Duodenal mucosa (tissue), 2 donors: ENCODE measurements around the gene GATA1.
A peak's percentile ranks its signal among the peaks of the same experiment; 100 is the strongest.

Source experiments
- H3K27ac ChIP-seq: one replicate; pipeline ENCODE4 v1.7.0; 2013; ENCODE audit warnings: low read depth, low read length
- H3K27me3 ChIP-seq, 2 donors: one replicate each; pipeline ENCODE4 v1.7.0; 2013; ENCODE audit warnings: low read length in 2 of 2, control low read depth in 1 of 2; ENCODE audit not compliant: insufficient read depth in 2 of 2, control insufficient read depth in 1 of 2
- H3K36me3 ChIP-seq, 2 donors: one replicate each; pipeline ENCODE4 v1.7.0; 2013; ENCODE audit warnings: low read length in 2 of 2, control low read depth in 1 of 2; ENCODE audit not compliant: insufficient read depth in 2 of 2, control insufficient read depth in 1 of 2
- H3K4me1 ChIP-seq, 2 donors: one replicate each; pipeline ENCODE4 v1.7.0; 2013; ENCODE audit warnings: low read length in 2 of 2, control low read depth in 1 of 2; ENCODE audit not compliant: insufficient read depth in 2 of 2, control insufficient read depth in 1 of 2
- H3K4me3 ChIP-seq, 2 donors: one replicate each; pipeline ENCODE4 v1.7.0; 2013; ENCODE audit warnings: low read length in 2 of 2, low read depth in 1 of 2
- H3K9ac ChIP-seq, 2 donors: one replicate each; pipeline ENCODE4 v1.7.0; 2013; ENCODE audit warnings: low read length in 2 of 2, low read depth in 1 of 2
- H3K9me3 ChIP-seq, 2 donors: one replicate each; pipeline ENCODE4 v1.7.0; 2013; ENCODE audit warnings: low read length in 2 of 2, control low read depth in 1 of 2; ENCODE audit not compliant: control insufficient read depth in 1 of 2

The GATA1 gene

DNA sequence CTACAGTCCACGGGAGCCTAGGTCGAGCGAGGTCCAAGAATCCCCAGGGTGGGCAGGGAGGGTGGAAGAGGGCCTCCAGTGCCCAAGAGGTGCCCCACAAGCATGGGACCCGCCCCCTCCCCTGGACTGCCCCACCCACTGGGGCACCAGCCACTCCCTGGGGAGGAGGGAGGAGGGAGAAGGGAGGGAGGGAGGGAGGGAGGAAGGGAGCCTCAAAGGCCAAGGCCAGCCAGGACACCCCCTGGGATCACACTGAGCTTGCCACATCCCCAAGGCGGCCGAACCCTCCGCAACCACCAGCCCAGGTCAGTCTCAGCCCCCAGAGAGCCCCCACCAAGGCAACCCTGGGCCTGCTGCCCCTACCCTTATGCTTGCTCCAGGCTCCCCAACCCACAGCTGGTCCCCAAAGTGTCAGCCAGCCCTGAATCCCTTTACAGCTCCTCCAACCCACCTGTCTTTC is at the start of gene GATA1:
Gene GATA1 (plus strand): TSS at position 250 of the 460 bp plus-strand sequence. CDS start 4,520 bp downstream, outside the sequence.
- Histone ChIP-seq H3K27ac (no peak within 1 kb of the TSS), H3K4me1 (no peaks in the 10 kb centered on the region), H3K9me3 (no peaks in the 10 kb centered on the region), H3K9ac (no peak within 1 kb of the TSS), H3K36me3 (no peaks in the 10 kb centered on the region), H3K27me3 (no peaks in the 10 kb centered on the region), H3K4me3 (no peak within 1 kb of the TSS)

DNA sequence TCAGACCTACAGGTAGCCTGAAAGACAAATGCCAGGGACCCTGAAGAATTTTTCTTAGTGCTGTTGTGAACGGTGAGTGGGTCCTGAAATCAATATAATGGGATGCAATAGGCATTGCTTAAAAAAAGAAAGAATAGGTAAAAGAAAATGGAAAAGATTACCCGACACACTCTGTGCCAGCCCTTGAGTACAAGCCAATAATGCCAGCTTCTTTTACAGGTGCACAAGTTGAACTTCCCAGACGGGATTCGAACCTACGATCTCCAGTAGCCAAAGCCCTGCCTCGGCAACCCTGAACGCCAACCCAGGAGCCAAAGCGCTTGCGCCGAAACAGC is 49.5 kb upstream of the GATA1 start:
- peaks cover 7 to 10% of the 10 kb centered on the region in 2 donors for H3K4me1 ChIP-seq
- H3K9me3 ChIP-seq: no peaks in the 10 kb centered on the region
- no peak overlapping the region for H3K27ac ChIP-seq
- H3K27me3 ChIP-seq: no peaks in the 10 kb centered on the region
- H3K36me3 ChIP-seq: no peaks in the 10 kb centered on the region
- H3K9ac ChIP-seq: peak overlapping the region in 1 of 2 donors; percentile 81
- peak overlapping the region; percentile 53 to 90 for H3K4me3 ChIP-seq

DNA sequence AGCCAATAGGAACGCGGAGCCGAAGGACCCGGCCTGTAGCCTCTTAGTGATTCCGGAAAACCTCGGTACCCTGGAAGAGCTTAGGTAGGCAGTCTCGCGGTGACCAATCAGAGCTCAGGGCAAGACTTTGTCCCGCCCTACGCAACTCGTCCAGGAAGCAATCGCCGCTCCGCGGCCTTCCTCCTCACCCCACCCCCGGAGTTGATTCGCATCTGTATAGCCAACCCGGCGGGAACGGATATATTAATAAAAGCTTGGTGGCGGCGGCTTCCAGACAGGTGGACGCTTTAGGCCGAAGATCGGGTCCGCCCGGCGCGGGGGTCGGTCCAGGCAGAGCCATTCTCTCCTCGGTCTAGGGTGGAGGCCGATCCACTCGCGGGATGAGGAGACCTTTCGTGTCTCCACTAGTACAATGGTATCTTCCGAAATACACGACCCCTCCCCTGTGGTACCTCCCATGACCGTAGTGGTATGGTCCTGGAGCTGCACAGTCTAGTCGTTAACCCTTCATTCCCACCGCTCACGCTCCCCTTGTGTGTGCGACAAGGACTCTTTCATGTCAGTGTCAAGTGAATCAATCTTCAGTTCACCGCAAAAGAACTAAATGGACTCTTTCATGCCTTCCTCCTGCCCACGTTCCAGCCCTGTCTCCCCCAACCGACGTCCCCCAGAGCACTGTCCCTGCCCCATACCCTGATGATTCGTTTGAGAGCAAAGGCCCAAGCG is 49.0 kb upstream of the GATA1 start:
- H3K4me1 ChIP-seq: peaks cover 7 to 10% of the 10 kb centered on the region in 2 donors
- no peaks in the 10 kb centered on the region for H3K9me3 ChIP-seq
- H3K27me3 ChIP-seq: no peaks in the 10 kb centered on the region
- H3K36me3 ChIP-seq: no peaks in the 10 kb centered on the region
- H3K9ac ChIP-seq: peak overlapping the region; percentile 81 to 85
- peak overlapping the region; percentile 78 for H3K27ac ChIP-seq
- H3K4me3 ChIP-seq: peak overlapping the region; percentile 80 to 90

GRCh38 chrX:48737940-48738339 is 48.5 kb upstream of the GATA1 start:
- peaks cover 7 to 10% of the 10 kb centered on the region in 2 donors for H3K4me1 ChIP-seq
- no peaks in the 10 kb centered on the region for H3K36me3 ChIP-seq
- peak overlapping the region; percentile 80 to 90 for H3K4me3 ChIP-seq
- no peaks in the 10 kb centered on the region for H3K9me3 ChIP-seq
- H3K27me3 ChIP-seq: no peaks in the 10 kb centered on the region
- H3K27ac ChIP-seq: peak overlapping the region; percentile 78
- H3K9ac ChIP-seq: peak overlapping the region; percentile 81 to 85

- peaks cover 6 to 7% of the 10 kb centered on the region in 2 donors for H3K4me1 ChIP-seq
- H3K4me3 ChIP-seq: no peak overlapping the region
- H3K36me3 ChIP-seq: no peaks in the 10 kb centered on the region
- no peak overlapping the region for H3K9ac ChIP-seq
- H3K27ac ChIP-seq: no peak overlapping the region
- no peaks in the 10 kb centered on the region for H3K27me3 ChIP-seq
- no peaks in the 10 kb centered on the region for H3K9me3 ChIP-seq
Observed at GRCh38 chrX:48741834-48742233, 44.6 kb upstream of the GATA1 start.

- Histone ChIP-seq H3K27ac (no peak overlapping the region), H3K9ac (no peak overlapping the region), H3K36me3 (no peaks in the 10 kb centered on the region), H3K4me1 (no peaks in the 10 kb centered on the region), H3K27me3 (no peaks in the 10 kb centered on the region), H3K9me3 (no peaks in the 10 kb centered on the region), H3K4me3 (no peak overlapping the region)
Observed at GRCh38 chrX:48745222-48745621, 41.2 kb upstream of the GATA1 start.

DNA sequence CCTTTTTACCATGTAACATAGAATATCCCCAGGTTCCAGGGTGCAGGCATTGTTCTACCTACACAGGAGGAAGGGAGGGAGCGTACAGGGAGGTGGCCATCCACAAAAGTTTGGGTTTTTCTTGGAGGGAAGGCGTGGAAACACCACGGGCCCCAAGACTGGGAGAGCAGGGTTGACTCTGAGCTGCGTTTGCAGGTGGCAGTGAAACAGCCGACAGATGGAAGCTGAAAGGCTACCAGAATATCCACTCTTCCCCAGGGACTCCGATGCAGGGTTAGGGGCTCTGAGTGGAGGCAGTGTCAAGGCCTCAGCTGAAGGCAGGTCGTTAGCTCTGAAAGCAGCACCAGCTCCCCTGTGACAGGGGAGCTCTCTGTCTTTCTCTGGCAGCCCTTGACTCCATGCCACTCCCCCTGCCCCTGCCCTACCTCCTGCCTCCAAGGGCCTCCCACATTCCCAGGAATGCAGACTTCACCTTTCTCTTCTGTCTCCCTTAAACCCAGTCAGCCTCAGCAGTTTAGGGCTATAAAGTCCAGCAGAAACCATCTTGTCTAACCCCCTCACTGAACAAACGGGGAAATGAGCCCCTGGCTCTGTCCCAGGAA is 38.9 kb upstream of the GATA1 start:
- H3K36me3 ChIP-seq: no peaks in the 10 kb centered on the region
- no peaks in the 10 kb centered on the region for H3K27me3 ChIP-seq
- H3K9me3 ChIP-seq: no peaks in the 10 kb centered on the region
- no peak overlapping the region for H3K4me3 ChIP-seq
- no peak overlapping the region for H3K27ac ChIP-seq
- H3K9ac ChIP-seq: no peak overlapping the region
- no peaks in the 10 kb centered on the region for H3K4me1 ChIP-seq

DNA sequence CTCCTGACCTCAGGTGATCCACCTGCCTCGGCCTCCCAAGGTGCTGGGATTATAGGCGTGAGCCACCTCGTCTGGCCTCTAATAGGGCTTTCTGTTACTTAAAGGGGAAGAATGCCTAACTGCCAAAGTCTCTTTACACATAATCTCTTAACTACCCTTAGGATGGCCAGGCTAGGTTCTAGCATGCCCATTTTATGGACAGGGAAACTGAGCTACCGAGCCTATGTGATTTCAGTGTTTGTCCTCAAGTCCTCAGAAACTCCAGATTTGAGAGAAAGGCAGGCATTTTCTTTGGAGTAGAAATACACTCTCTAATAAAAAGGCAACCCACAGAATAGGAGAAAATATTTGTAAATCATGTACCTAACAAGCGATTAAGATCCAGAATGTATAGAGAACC is 37.2 kb upstream of the GATA1 start:
- no peaks in the 10 kb centered on the region for H3K9me3 ChIP-seq
- no peak overlapping the region for H3K27ac ChIP-seq
- H3K9ac ChIP-seq: no peak overlapping the region
- H3K4me3 ChIP-seq: no peak overlapping the region
- H3K27me3 ChIP-seq: no peaks in the 10 kb centered on the region
- no peaks in the 10 kb centered on the region for H3K4me1 ChIP-seq
- H3K36me3 ChIP-seq: no peaks in the 10 kb centered on the region

GRCh38 chrX:48751343-48751742 is 35.0 kb upstream of the GATA1 start:
- no peak overlapping the region for H3K27ac ChIP-seq
- no peak overlapping the region for H3K4me3 ChIP-seq
- no peaks in the 10 kb centered on the region for H3K9me3 ChIP-seq
- no peaks in the 10 kb centered on the region for H3K4me1 ChIP-seq
- no peaks in the 10 kb centered on the region for H3K27me3 ChIP-seq
- no peak overlapping the region for H3K9ac ChIP-seq
- H3K36me3 ChIP-seq: no peaks in the 10 kb centered on the region

- Histone ChIP-seq H3K4me1 (no peaks in the 10 kb centered on the region), H3K4me3 (no peak overlapping the region), H3K27me3 (no peaks in the 10 kb centered on the region), H3K27ac (no peak overlapping the region), H3K9ac (no peak overlapping the region), H3K9me3 (no peaks in the 10 kb centered on the region), H3K36me3 (no peaks in the 10 kb centered on the region)
Observed at GRCh38 chrX:48752498-48752897, 33.9 kb upstream of the GATA1 start.
